Caco-2 (cell line): Measurements from ENCODE around the gene PIP4K2B. TPM values are rescaled to one million over a fixed set of nuclear protein-coding genes. Genes with fewer than 3 reads are reported as not detected.

Source experiments
- BruUV-seq: library from RNA; stranded (reverse); fragments of 400-500 nt; replicated peaks from 2 replicates; lab custom pipeline; 2021; lab: Mats Ljungman, UMichigan
- CTCF ChIA-PET: fragments of 300-600 bp; sonication (Branson Sonifier 250); formaldehyde crosslinking; loops from one replicate; lab custom pipeline; 2022; ENCODE audit warnings: antibody characterized with exemption; lab: Charles Lee
- POLR2A ChIA-PET: fragments of 300-600 bp; sonication (Branson Sonifier 250); formaldehyde crosslinking; loops from one replicate; lab custom pipeline; 2022; ENCODE audit warnings: antibody characterized with exemption; lab: Charles Lee
- DNase-seq, 2 experiments: peaks; one replicate each; pipeline versions ENCODE4 v3.0.0 to v3.0.0-alpha.2; 2020 to 2022
- H3K27me3 ChIP-seq: replicated peaks from 2 replicates; pipeline ENCODE4 v1.6.0; 2011; ENCODE audit warnings: low read length; ENCODE audit not compliant: control insufficient read depth, insufficient read depth
- H3K36me3 ChIP-seq: 2 replicates; pipeline ENCODE4 v1.5.1; 2011; ENCODE audit warnings: low read length; ENCODE audit not compliant: control insufficient read depth, insufficient read depth
- H3K4me1 ChIP-seq: fragments of 250-450 bp; sonication (Bioruptor Pico); 2 replicates; pipeline ENCODE4 v1.5.1; 2020; ENCODE audit warnings: mild to moderate bottlenecking
- H3K4me3 ChIP-seq: 2 replicates; pipeline ENCODE4 v1.5.1; 2011; ENCODE audit warnings: low read depth, mild to moderate bottlenecking, control low read depth, low read length
- H3K9me3 ChIP-seq: fragments of 250-450 bp; sonication (Bioruptor Pico); 2 replicates; pipeline ENCODE4 v1.5.1; 2020; ENCODE audit warnings: mild to moderate bottlenecking, moderate library complexity
- H3K27ac Mint-ChIP-seq: one replicate; pipeline ENCODE4 v1.8.0; 2022; ENCODE audit warnings: mixed read lengths; ENCODE audit not compliant: unreplicated experiment
- H3K27me3 Mint-ChIP-seq: one replicate; pipeline ENCODE4 v1.8.0; 2022; ENCODE audit warnings: mixed read lengths; ENCODE audit not compliant: insufficient read depth, unreplicated experiment
- H3K36me3 Mint-ChIP-seq: one replicate; pipeline ENCODE4 v1.8.0; 2022; ENCODE audit warnings: mild to moderate bottlenecking, mixed read lengths; ENCODE audit not compliant: insufficient read depth, unreplicated experiment
- H3K4me1 Mint-ChIP-seq: one replicate; pipeline ENCODE4 v1.8.0; 2022; ENCODE audit warnings: low read depth, mixed read lengths; ENCODE audit not compliant: unreplicated experiment
- H3K4me3 Mint-ChIP-seq: one replicate; pipeline ENCODE4 v1.8.0; 2022; ENCODE audit warnings: mild to moderate bottlenecking, moderate library complexity, mixed read lengths; ENCODE audit not compliant: unreplicated experiment
- H3K9me3 Mint-ChIP-seq: one replicate; pipeline ENCODE4 v1.8.0; 2022; ENCODE audit warnings: mixed read lengths; ENCODE audit not compliant: unreplicated experiment
- CTCF ChIP-seq, 2 experiments: fragments of 200-600 bp in 1 of 2; IDR thresholded peaks; 1 replicate in 1 of 2; 2 replicates in 1 of 2; pipeline versions ENCODE4 v1.5.1 to v1.8.0; 2011 to 2022; ENCODE audit warnings: antibody characterized with exemption in 1 of 2, control low read depth in 1 of 2, inconsistent platforms in 1 of 2, low read depth in 1 of 2, low read length in 1 of 2, mild to moderate bottlenecking in 1 of 2, moderate library complexity in 1 of 2; ENCODE audit not compliant: insufficient read depth in 1 of 2, severe bottlenecking in 1 of 2, unreplicated experiment in 1 of 2
- intact Hi-C: fragments of 100-400 bp; cut with micrococcal nuclease; formaldehyde crosslinking; loops from one replicate; pipeline ENCODE4 v1.10.0; 2022; ENCODE audit not compliant: unreplicated experiment
- total RNA-seq: library from RNA; stranded (reverse); gene quantifications from 2 replicates; pipeline ENCODE4 v1.2.3, GENCODE V29; 2022

Gene PIP4K2B
- total RNA-seq, 1 experiment from 2014 or later: 39.6 TPM

GRCh38 chr17:38768417-38768816 is 30.9 kb downstream of the PIP4K2B start:
- POLR2A ChIA-PET: no interaction called here
- Histone ChIP-seq H3K4me3 (no peak overlapping the region), H3K36me3 (peaks cover 2% of the 10 kb centered on the region; the same call in 1 of the 2 replicates), H3K9me3 (no peaks in the 10 kb centered on the region), H3K4me1 (no peaks in the 10 kb centered on the region), H3K27me3 (no peaks in the 10 kb centered on the region)
- no peak for TF ChIP-seq CTCF (IDR thresholded peaks at IDR 0.05; ENCODE audit: insufficient read depth in 1 of 2, low read depth in 1 of 2, low read length in 1 of 2, severe bottlenecking in 1 of 2, unreplicated experiment in 1 of 2)
- intact Hi-C loops: no loop called here
- no peaks in the 10 kb centered on the region for H3K4me1 Mint-ChIP-seq
- no TSS peak for BruUV-seq
- peaks cover 64% of the 10 kb centered on the region for H3K36me3 Mint-ChIP-seq
- H3K27me3 Mint-ChIP-seq: no peaks in the 10 kb centered on the region
- CTCF ChIA-PET: no interaction called here
- H3K9me3 Mint-ChIP-seq: no peaks in the 10 kb centered on the region
- H3K4me3 Mint-ChIP-seq: no peak overlapping the region
- no peak overlapping the region for H3K27ac Mint-ChIP-seq
- no peak for DNase-seq

GRCh38 chr17:38766341-38766740 is 33.0 kb downstream of the PIP4K2B start:
- Mint-ChIP-seq H3K9me3 (no peaks in the 10 kb centered on the region), H3K27me3 (no peaks in the 10 kb centered on the region), H3K4me3 (no peak overlapping the region), H3K4me1 (no peaks in the 10 kb centered on the region), H3K27ac (no peak overlapping the region), H3K36me3 (peaks cover 75% of the 10 kb centered on the region)
- POLR2A ChIA-PET: no interaction called here
- no peak for TF ChIP-seq CTCF (IDR thresholded peaks at IDR 0.05; ENCODE audit: insufficient read depth in 1 of 2, low read depth in 1 of 2, low read length in 1 of 2, severe bottlenecking in 1 of 2, unreplicated experiment in 1 of 2)
- BruUV-seq: no TSS peak
- intact Hi-C loops: no loop called here
- peaks cover 2% of the 10 kb centered on the region; the same call in 1 of the 2 replicates for H3K36me3 ChIP-seq
- no peaks in the 10 kb centered on the region for H3K4me1 ChIP-seq
- no peaks in the 10 kb centered on the region for H3K9me3 ChIP-seq
- no peaks in the 10 kb centered on the region for H3K27me3 ChIP-seq
- CTCF ChIA-PET: no interaction called here
- H3K4me3 ChIP-seq: no peak overlapping the region
- no peak for DNase-seq

- no peak overlapping the region for H3K4me3 ChIP-seq
- Mint-ChIP-seq H3K9me3 (no peaks in the 10 kb centered on the region), H3K36me3 (peaks cover 88% of the 10 kb centered on the region), H3K4me3 (no peak overlapping the region), H3K27me3 (no peaks in the 10 kb centered on the region), H3K4me1 (no peaks in the 10 kb centered on the region), H3K27ac (no peak overlapping the region)
- no peak for DNase-seq
- POLR2A ChIA-PET: interaction anchor here (0.6 kb wide), 1 partner anchor 82 kb away, joined by 6 read pairs; no protein-coding TSS in a partner anchor
- CTCF ChIA-PET: interaction anchor here (0.7 to 1.4 kb wide), 2 partner anchors 38 to 57 kb away, joined by 3 read pairs; no protein-coding TSS in a partner anchor
- H3K4me1 ChIP-seq: no peaks in the 10 kb centered on the region
- intact Hi-C loops: no loop called here
- H3K9me3 ChIP-seq: no peaks in the 10 kb centered on the region
- no peak for TF ChIP-seq CTCF (IDR thresholded peaks at IDR 0.05; ENCODE audit: insufficient read depth in 1 of 2, low read depth in 1 of 2, low read length in 1 of 2, severe bottlenecking in 1 of 2, unreplicated experiment in 1 of 2)
- no peaks in the 10 kb centered on the region for H3K27me3 ChIP-seq
- no TSS peak for BruUV-seq
- peaks cover 8% of the 10 kb centered on the region for H3K36me3 ChIP-seq
Observed at GRCh38 chr17:38762231-38762630, 37.1 kb downstream of the PIP4K2B start.
